IPS-20b (cell line): ENCODE results near the gene CPEB4.

Source experiments
- H3K27ac ChIP-seq: one replicate; pipeline ENCODE4 v1.5.1; 2013; ENCODE audit warnings: low read length
- H3K27me3 ChIP-seq: 2 replicates; pipeline ENCODE4 v1.6.1; 2013; ENCODE audit warnings: mild to moderate bottlenecking, low read length, inconsistent platforms; ENCODE audit not compliant: insufficient read depth
- H3K36me3 ChIP-seq: 2 replicates; pipeline ENCODE4 v1.6.1; 2013; ENCODE audit warnings: low read depth, mild to moderate bottlenecking, inconsistent platforms, low read length, moderate library complexity; ENCODE audit not compliant: insufficient read depth
- H3K4me1 ChIP-seq: 2 replicates; pipeline ENCODE4 v1.6.1; 2013; ENCODE audit warnings: mild to moderate bottlenecking, control low read depth, inconsistent platforms, low read length, moderate library complexity; ENCODE audit not compliant: insufficient read depth
- H3K4me3 ChIP-seq: 2 replicates; pipeline ENCODE4 v1.5.1; 2013; ENCODE audit warnings: mild to moderate bottlenecking, low read length, inconsistent platforms
- H3K9ac ChIP-seq: 2 replicates; pipeline ENCODE4 v1.6.1; 2013; ENCODE audit warnings: low read depth, mild to moderate bottlenecking, inconsistent platforms, low read length, moderate library complexity
- H3K9me3 ChIP-seq: 2 replicates; pipeline ENCODE4 v1.6.1; 2013; ENCODE audit warnings: mild to moderate bottlenecking, low read depth, low read length, inconsistent platforms; ENCODE audit not compliant: insufficient read depth

The CPEB4 gene

GRCh38 chr5:173887610-173888472, at the start of gene CPEB4:
CPEB4 (plus strand) TSS chr5:173888349; CDS start chr5:173889734, 1,385 bp downstream.
- Histone ChIP-seq H3K27me3 (peaks cover 11% of the 10 kb centered on the region; the same call in 1 of the 2 replicates), H3K9ac (peak within 1 kb of the TSS; percentile 95), H3K36me3 (no peaks in the 10 kb centered on the region), H3K4me1 (peaks cover 13% of the 10 kb centered on the region), H3K27ac (peak within 1 kb of the TSS; percentile 100), H3K9me3 (no peaks in the 10 kb centered on the region), H3K4me3 (peak within 1 kb of the TSS; percentile 77)

- Histone ChIP-seq H3K9me3 (no peaks in the 10 kb centered on the region), H3K9ac (no peak overlapping the region), H3K27me3 (no peaks in the 10 kb centered on the region), H3K4me3 (no peak overlapping the region), H3K27ac (no peak overlapping the region), H3K36me3 (no peaks in the 10 kb centered on the region), H3K4me1 (peaks cover 6% of the 10 kb centered on the region; the same call in 1 of the 2 replicates)
These were observed 48.9 kb upstream of the CPEB4 start for GRCh38 chr5:173839117-173839713.

GRCh38 chr5:173840111-173840983, 47.8 kb upstream of the CPEB4 start:
- no peaks in the 10 kb centered on the region for H3K36me3 ChIP-seq
- H3K9ac ChIP-seq, result no peak overlapping the region
- H3K27me3 ChIP-seq, result no peaks in the 10 kb centered on the region
- no peaks in the 10 kb centered on the region for H3K9me3 ChIP-seq
- no peak overlapping the region for H3K4me3 ChIP-seq
- H3K4me1 ChIP-seq, result peaks cover 6% of the 10 kb centered on the region; the same call in 1 of the 2 replicates
- no peak overlapping the region for H3K27ac ChIP-seq

- no peaks in the 10 kb centered on the region for H3K36me3 ChIP-seq
- H3K4me1 ChIP-seq, result peaks cover 6% of the 10 kb centered on the region; the same call in 1 of the 2 replicates
- no peak overlapping the region for H3K9ac ChIP-seq
- no peaks in the 10 kb centered on the region for H3K9me3 ChIP-seq
- H3K4me3 ChIP-seq, result no peak overlapping the region
- no peak overlapping the region for H3K27ac ChIP-seq
- H3K27me3 ChIP-seq, result no peaks in the 10 kb centered on the region
These were observed 46.4 kb upstream of the CPEB4 start for GRCh38 chr5:173841710-173842109.

GRCh38 chr5:173843794-173844193, 44.4 kb upstream of the CPEB4 start:
- H3K36me3 ChIP-seq, result no peaks in the 10 kb centered on the region
- H3K4me3 ChIP-seq, result no peak overlapping the region
- no peaks in the 10 kb centered on the region for H3K27me3 ChIP-seq
- H3K27ac ChIP-seq, result no peak overlapping the region
- no peak overlapping the region for H3K9ac ChIP-seq
- peaks cover 6% of the 10 kb centered on the region; the same call in 1 of the 2 replicates for H3K4me1 ChIP-seq
- peaks cover 2% of the 10 kb centered on the region; the same call in 1 of the 2 replicates for H3K9me3 ChIP-seq

- Histone ChIP-seq H3K4me1 (peaks cover 6% of the 10 kb centered on the region; the same call in 1 of the 2 replicates), H3K36me3 (no peaks in the 10 kb centered on the region), H3K9me3 (peaks cover 7% of the 10 kb centered on the region; the same call in 1 of the 2 replicates), H3K4me3 (no peak overlapping the region), H3K9ac (no peak overlapping the region), H3K27me3 (no peaks in the 10 kb centered on the region), H3K27ac (no peak overlapping the region)
These were observed 42.8 kb upstream of the CPEB4 start for GRCh38 chr5:173845321-173845720.

- no peaks in the 10 kb centered on the region for H3K4me1 ChIP-seq
- H3K27ac ChIP-seq, result no peak overlapping the region
- H3K9ac ChIP-seq, result no peak overlapping the region
- no peaks in the 10 kb centered on the region for H3K27me3 ChIP-seq
- peaks cover 7% of the 10 kb centered on the region; the same call in 1 of the 2 replicates for H3K9me3 ChIP-seq
- no peaks in the 10 kb centered on the region for H3K36me3 ChIP-seq
- H3K4me3 ChIP-seq, result no peak overlapping the region
These were observed 41.1 kb upstream of the CPEB4 start for GRCh38 chr5:173846929-173847501.

GRCh38 chr5:173848986-173849596, 39.1 kb upstream of the CPEB4 start:
- Histone ChIP-seq H3K4me3 (no peak overlapping the region), H3K9me3 (peaks cover 7% of the 10 kb centered on the region; the same call in 1 of the 2 replicates), H3K27ac (no peak overlapping the region), H3K4me1 (no peaks in the 10 kb centered on the region), H3K9ac (no peak overlapping the region), H3K36me3 (no peaks in the 10 kb centered on the region), H3K27me3 (no peaks in the 10 kb centered on the region)

GRCh38 chr5:173849908-173850307, 38.2 kb upstream of the CPEB4 start:
- Histone ChIP-seq H3K27ac (no peak overlapping the region), H3K4me3 (no peak overlapping the region), H3K4me1 (no peaks in the 10 kb centered on the region), H3K36me3 (no peaks in the 10 kb centered on the region), H3K27me3 (no peaks in the 10 kb centered on the region), H3K9ac (no peak overlapping the region), H3K9me3 (peaks cover 7% of the 10 kb centered on the region; the same call in 1 of the 2 replicates)

- Histone ChIP-seq H3K27ac (no peak overlapping the region), H3K9ac (no peak overlapping the region), H3K4me1 (no peaks in the 10 kb centered on the region), H3K36me3 (no peaks in the 10 kb centered on the region), H3K4me3 (no peak overlapping the region), H3K9me3 (peaks cover 7% of the 10 kb centered on the region; the same call in 1 of the 2 replicates), H3K27me3 (no peaks in the 10 kb centered on the region)
These were observed 37.5 kb upstream of the CPEB4 start for GRCh38 chr5:173850659-173851058.
